PFSK-1 (cell line): ENCODE results near the gene EIF5AL1. TPM values are rescaled to one million over a fixed set of nuclear protein-coding genes. Genes with fewer than 3 reads are reported as not detected.
"Not testable (repeated sequence)": the region's sequence is repeated elsewhere in the genome, so short reads cannot be mapped to it uniquely, and the experiment has no call there.

Experiments used
- FOXP2 ChIP-seq: optimal IDR thresholded peaks from 2 replicates; pipeline ENCODE3; 2011; ENCODE audit warnings: borderline replicate concordance, control low read depth, inconsistent platforms; ENCODE audit not compliant: insufficient read depth; ENCODE audit errors: extremely low read length, extremely low read depth
- POLR2AphosphoS5 ChIP-seq: IDR thresholded peaks from 2 replicates; pipeline ENCODE4 v1.6.1; 2012; ENCODE audit warnings: low read depth, mild to moderate bottlenecking, control low read depth, low read length, moderate library complexity
- REST ChIP-seq, 2 experiments: IDR thresholded peaks; 2 replicates each; pipeline versions ENCODE4 v1.6.1 to v1.8.0; 2011 to 2012; ENCODE audit warnings: low read depth in 2 of 2, low read length in 2 of 2, control low read depth in 1 of 2, inconsistent platforms in 1 of 2, mild to moderate bottlenecking in 1 of 2, moderate library complexity in 1 of 2; ENCODE audit not compliant: insufficient read depth in 1 of 2
- SIN3A ChIP-seq: IDR thresholded peaks from 2 replicates; pipeline ENCODE4 v1.6.1; 2012; ENCODE audit warnings: mild to moderate bottlenecking, low read length, moderate library complexity, borderline replicate concordance; ENCODE audit not compliant: insufficient read depth
- TAF1 ChIP-seq: IDR thresholded peaks from 2 replicates; pipeline ENCODE4 v1.6.1; 2012; ENCODE audit warnings: low read length, control low read depth, borderline replicate concordance; ENCODE audit not compliant: insufficient read depth
- polyA plus RNA-seq: library from polyadenylated mRNA; unstranded; fragments of >200 nt; gene quantifications from one replicate; pipeline ENCODE4 v1.2.1, GENCODE V29; 2012; ENCODE audit warnings: low read depth, missing spikeins; ENCODE audit not compliant: insufficient read length

The EIF5AL1 gene
- 7.1 TPM for polyA plus RNA-seq

GRCh38 chr10:79511891-79512583 is at the start of gene EIF5AL1:
TSS of gene EIF5AL1 (plus strand) at chr10:79512533. CDS start at chr10:79512650, 117 bp downstream.
- TF ChIP-seq REST (IDR thresholded peaks at IDR 0.05; ENCODE audit: insufficient read depth in 1 of 2, low read depth in 2 of 2, low read length in 2 of 2); SIN3A; FOXP2: not testable (repeated sequence)

- no peak for TF ChIP-seq REST (IDR thresholded peaks at IDR 0.05; ENCODE audit: insufficient read depth in 1 of 2, low read depth in 2 of 2, low read length in 2 of 2)
- TF ChIP-seq SIN3A = no peak
- TF ChIP-seq POLR2AphosphoS5 = no peak
- no peak for TF ChIP-seq FOXP2
- no peak for TF ChIP-seq TAF1
Observed at GRCh38 chr10:79463578-79464496, 48.5 kb upstream of the EIF5AL1 start.

GRCh38 chr10:79465341-79465740 is 47.0 kb upstream of the EIF5AL1 start:
- no peak for TF ChIP-seq SIN3A

- TF ChIP-seq FOXP2 (no peak), REST (IDR thresholded peaks at IDR 0.05; ENCODE audit: insufficient read depth in 1 of 2, low read depth in 2 of 2, low read length in 2 of 2) (no peak), SIN3A (no peak), POLR2AphosphoS5 (no peak), TAF1 (no peak)
Observed at GRCh38 chr10:79468015-79468560, 44.2 kb upstream of the EIF5AL1 start.

- TF ChIP-seq FOXP2 = no peak
- TF ChIP-seq SIN3A = no peak
- TF ChIP-seq REST (IDR thresholded peaks at IDR 0.05; ENCODE audit: insufficient read depth in 1 of 2, low read depth in 2 of 2, low read length in 2 of 2) = no peak
- no peak for TF ChIP-seq POLR2AphosphoS5
Observed at GRCh38 chr10:79468841-79469585, 43.3 kb upstream of the EIF5AL1 start.
